ENCODE data around the gene GARIN5A.

The GARIN5A gene

DNA sequence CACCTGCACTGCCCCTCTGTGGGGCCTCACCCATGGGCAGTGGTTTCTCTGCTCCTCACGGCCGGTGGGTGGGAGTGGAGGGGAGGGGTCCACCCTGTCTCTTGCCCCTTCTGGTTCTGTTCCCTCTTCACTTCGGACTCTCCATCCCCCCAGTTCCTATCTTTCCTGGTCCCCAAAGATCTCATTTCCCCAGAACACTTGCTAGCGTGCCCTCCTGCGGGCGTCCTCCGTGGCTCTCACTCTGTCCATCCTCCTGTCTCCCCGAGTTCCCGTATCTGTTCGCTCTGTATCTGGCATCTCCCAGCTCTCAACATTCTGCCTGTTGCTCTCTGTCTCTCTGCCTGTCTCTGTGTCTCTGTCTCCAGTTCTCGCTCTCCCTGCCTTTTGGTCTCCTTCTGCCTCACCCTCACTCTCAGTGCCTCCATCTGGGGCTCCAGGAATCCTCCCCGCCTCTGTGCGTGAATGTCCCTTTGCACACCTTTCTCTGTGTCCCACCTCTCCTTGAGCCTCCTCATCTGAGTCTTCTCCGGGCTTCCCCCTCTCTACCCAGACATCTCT lies 57.5 kb downstream of the GARIN5A start:
- in situ Hi-C loops (cut with MboI; ENCODE audit: low sequenced_read_pairs): no loop called here

DNA sequence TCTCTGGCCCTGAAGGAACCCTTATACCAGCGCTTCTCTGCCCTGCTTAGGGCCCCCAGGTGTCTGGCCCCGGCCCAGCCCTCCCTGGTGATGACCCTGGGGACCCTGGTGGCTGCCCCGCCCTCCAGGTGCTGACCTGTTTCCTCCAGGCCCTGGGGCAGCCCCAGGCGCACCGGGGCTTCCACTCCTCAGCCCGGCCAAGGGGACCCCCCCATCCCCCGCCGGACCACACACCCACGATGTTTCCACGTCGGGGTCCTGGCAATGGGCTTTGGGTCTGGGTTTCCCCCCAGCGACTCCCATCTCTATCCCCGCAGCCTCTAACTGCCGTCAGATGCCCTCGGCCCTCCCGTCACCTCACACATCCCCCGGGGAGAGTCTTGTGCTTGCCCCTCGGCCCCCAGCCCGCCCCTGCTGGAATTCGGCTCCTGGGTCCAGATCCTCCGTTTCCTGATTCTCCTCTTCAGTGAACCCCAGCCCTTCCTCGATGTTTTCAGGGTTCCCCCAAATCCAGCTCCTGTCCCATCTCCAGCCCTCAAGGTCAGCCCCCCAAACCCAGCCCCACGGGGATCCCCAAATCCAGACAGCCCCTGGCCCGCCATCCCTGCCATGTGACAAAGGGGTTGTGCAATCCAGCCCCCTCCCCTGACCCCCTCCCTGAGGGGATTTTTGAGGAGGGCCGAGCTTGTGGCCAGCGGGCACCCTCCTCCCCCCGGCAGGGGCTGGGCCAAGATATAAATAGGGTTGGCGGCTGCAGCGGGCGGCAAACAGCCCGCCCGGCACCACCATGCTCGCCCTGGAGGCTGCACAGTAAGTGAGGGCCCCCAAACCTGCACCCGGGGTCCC lies 58.2 kb downstream of the GARIN5A start, which contains the start of gene SPIB:
Gene SPIB, plus strand, starts transcription at position 763 of the 846 bp plus-strand sequence. Its CDS starts 25 bp downstream, at position 788.
- in situ Hi-C loops (cut with MboI; ENCODE audit: low sequenced_read_pairs): no loop called here

DNA sequence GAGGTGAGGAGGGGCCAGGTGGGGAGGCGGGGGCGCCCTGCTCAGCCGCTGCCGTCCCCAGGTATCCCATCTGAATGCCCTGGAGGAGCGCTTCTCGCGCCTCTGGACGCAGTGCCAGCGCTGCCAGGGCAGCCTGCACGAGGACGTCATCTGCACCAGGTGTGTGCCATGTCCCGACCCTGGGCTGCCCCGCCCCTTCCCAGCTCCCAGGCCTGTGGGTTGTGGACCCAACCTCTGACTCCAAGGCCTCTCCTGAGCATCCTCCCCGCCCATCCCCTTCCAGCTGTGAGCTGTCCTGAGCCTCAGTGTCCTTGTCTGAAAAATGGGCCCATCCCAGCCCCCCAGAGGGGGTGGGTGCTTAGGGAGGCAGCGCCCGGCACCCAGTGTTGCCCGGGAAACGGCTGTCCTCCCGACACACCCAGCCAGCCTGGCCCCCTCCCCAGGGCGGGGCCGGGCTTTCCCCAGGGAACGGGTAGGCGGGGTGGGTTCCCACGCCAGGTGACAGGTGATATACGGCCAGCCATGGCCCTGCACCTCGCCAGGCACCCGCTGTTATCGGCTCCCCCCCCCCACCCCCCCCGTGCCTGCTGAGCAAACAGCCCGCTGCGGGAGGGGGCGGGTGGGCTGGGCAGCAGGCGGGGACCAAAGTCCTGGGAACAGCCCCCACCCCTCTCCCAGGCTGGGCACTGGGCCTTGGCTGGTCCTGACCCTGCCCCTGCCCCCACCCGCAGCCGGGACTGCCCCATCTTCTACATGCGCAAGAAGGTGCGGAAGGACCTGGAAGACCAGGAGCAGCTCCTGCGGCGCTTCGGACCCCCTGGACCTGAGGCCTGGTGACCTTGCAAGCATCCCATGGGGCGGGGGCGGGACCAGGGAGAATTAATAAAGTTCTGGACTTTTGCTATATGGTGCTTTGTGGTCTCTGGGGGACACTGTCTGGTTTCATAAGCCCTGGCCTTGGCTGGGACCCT lies 59.3 kb downstream of the GARIN5A start:
- in situ Hi-C loops (cut with MboI; ENCODE audit: low sequenced_read_pairs): no loop called here
